Gastrocnemius medialis (tissue), 4 donors: Measurements from ENCODE around the gene STEAP1.
"Not testable (repeated sequence)": the region's sequence is repeated elsewhere in the genome, so short reads cannot be mapped to it uniquely, and the experiment has no call there.

Experiments used
- POLR2A ChIP-seq, 2 donors: fragments of 450-650 bp; IDR thresholded peaks; one replicate each; pipeline ENCODE4 v1.6.1; 2017; ENCODE audit warnings: antibody characterized with exemption in 2 of 2, mild to moderate bottlenecking in 2 of 2, moderate library complexity in 2 of 2
- TF ChIP-seq, protein P1 (sequence below), 5 experiments: fragments of 450-650 bp in 3 of 5; fragments of 200-600 bp in 2 of 5; sonication (generic) in 2 of 5; IDR thresholded peaks in 4 of 5; conservative IDR thresholded peaks in 1 of 5; 1 replicate in 4 of 5; 2 replicates in 1 of 5; pipeline ENCODE4 v1.5.1; 2016 to 2019; ENCODE audit warnings: antibody characterized with exemption in 5 of 5, mild to moderate bottlenecking in 3 of 5, moderate library complexity in 3 of 5

DNA sequence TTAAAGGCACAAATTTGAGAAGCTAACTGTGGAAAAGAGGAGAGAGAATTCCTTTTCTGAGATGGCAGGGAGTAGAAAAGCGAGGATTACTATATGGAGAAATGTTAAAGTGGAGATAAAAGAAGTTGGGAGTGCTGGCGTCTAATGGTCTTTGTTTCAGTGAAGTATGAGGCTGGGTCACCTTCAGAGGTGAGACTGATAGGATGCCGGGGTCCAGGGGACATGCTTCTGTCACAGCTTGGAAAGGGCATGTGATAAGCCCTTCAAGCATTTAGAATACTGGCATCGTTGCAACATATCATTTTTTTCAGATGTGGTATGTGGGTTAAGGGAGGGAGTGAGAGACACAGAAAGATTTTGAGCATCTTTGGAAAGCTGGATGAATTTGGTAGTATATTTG, 34.1 kb upstream of the STEAP1 start:
- TF ChIP-seq, protein P1, sequence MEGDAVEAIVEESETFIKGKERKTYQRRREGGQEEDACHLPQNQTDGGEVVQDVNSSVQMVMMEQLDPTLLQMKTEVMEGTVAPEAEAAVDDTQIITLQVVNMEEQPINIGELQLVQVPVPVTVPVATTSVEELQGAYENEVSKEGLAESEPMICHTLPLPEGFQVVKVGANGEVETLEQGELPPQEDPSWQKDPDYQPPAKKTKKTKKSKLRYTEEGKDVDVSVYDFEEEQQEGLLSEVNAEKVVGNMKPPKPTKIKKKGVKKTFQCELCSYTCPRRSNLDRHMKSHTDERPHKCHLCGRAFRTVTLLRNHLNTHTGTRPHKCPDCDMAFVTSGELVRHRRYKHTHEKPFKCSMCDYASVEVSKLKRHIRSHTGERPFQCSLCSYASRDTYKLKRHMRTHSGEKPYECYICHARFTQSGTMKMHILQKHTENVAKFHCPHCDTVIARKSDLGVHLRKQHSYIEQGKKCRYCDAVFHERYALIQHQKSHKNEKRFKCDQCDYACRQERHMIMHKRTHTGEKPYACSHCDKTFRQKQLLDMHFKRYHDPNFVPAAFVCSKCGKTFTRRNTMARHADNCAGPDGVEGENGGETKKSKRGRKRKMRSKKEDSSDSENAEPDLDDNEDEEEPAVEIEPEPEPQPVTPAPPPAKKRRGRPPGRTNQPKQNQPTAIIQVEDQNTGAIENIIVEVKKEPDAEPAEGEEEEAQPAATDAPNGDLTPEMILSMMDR (IDR thresholded peaks at IDR 0.05 in 4 of 5, conservative IDR thresholded peaks at IDR 0.05 in 1 of 5) = not testable (repeated sequence)
- TF ChIP-seq POLR2A (IDR thresholded peaks at IDR 0.05) = not testable (repeated sequence)
